H1 (cell line): ENCODE measurements around the gene PDE4D. TPM values are rescaled to one million over a fixed set of nuclear protein-coding genes. Genes with fewer than 3 reads are reported as not detected.
A peak's percentile ranks its signal among the peaks of the same experiment; 100 is the strongest.

Experiments used
- CTCF ChIA-PET: fragments of 300-600 bp; sonication (Branson Sonifier 250); formaldehyde crosslinking; loops from one replicate; lab custom pipeline; 2021; ENCODE audit not compliant: partially characterized antibody; lab: Charles Lee
- POLR2A ChIA-PET: fragments of 300-600 bp; sonication (Branson Sonifier 250); formaldehyde crosslinking; loops from one replicate; lab custom pipeline; 2021; ENCODE audit warnings: inconsistent platforms; ENCODE audit not compliant: partially characterized antibody; lab: Charles Lee
- DNase-seq, 2 experiments: peaks; one replicate each; pipeline versions ENCODE4 v3.0.0 to v3.0.0-alpha.2; 2010 to 2022; ENCODE audit warnings: low spot score in 2 of 2, low read depth in 1 of 2, mixed read lengths in 1 of 2
- FAIRE-seq: peaks from 2 replicates; lab custom pipeline; 2011; peaks lifted over from hg19 to GRCh38; lab: Jason Lieb, UNC
- H2AFZ ChIP-seq: 2 replicates; pipeline ENCODE4 v1.8.1; 2012; ENCODE audit warnings: low read length, inconsistent platforms
- H2AK5ac ChIP-seq: 2 replicates; pipeline ENCODE4 v1.6.1; 2013; ENCODE audit warnings: low read depth, low read length
- H2BK120ac ChIP-seq: replicated peaks from 2 replicates; pipeline ENCODE3; 2013; ENCODE audit warnings: low read depth, low read length, inconsistent platforms
- H2BK12ac ChIP-seq: 2 replicates; pipeline ENCODE4 v1.6.1; 2013; ENCODE audit warnings: low read depth, low read length
- H2BK15ac ChIP-seq: 2 replicates; pipeline ENCODE4 v1.6.1; 2013; ENCODE audit warnings: low read length
- H2BK20ac ChIP-seq: 2 replicates; pipeline ENCODE4 v1.6.1; 2013; ENCODE audit warnings: low read length
- H2BK5ac ChIP-seq: 2 replicates; pipeline ENCODE4 v1.6.1; 2013; ENCODE audit warnings: low read depth, low read length
- H3K14ac ChIP-seq: 2 replicates; pipeline ENCODE4 v1.6.1; 2013; ENCODE audit warnings: inconsistent platforms; ENCODE audit not compliant: insufficient read length
- H3K18ac ChIP-seq: 2 replicates; pipeline ENCODE4 v1.6.1; 2013; ENCODE audit warnings: low read length; ENCODE audit errors: extremely low read depth
- H3K23ac ChIP-seq: 2 replicates; pipeline ENCODE4 v1.6.1; 2013; ENCODE audit warnings: inconsistent platforms; ENCODE audit not compliant: insufficient read length
- H3K23me2 ChIP-seq: 2 replicates; pipeline ENCODE4 v1.6.1; 2013; ENCODE audit warnings: low read depth, low read length
- H3K27ac ChIP-seq: 2 replicates; pipeline ENCODE4 v1.6.1; 2011; ENCODE audit warnings: low read depth, low read length, inconsistent platforms
- H3K27me3 ChIP-seq, 4 experiments: replicated peaks in 1 of 4; 1 replicate in 1 of 4; 2 replicates in 3 of 4; pipeline versions ENCODE4 v1.6.1 to v1.8.1; 2011 to 2013; ENCODE audit warnings: low read length in 3 of 4, mild to moderate bottlenecking in 3 of 4, inconsistent platforms in 2 of 4, mixed read lengths in 2 of 4, moderate library complexity in 1 of 4; ENCODE audit not compliant: control insufficient read depth in 3 of 4, insufficient read depth in 3 of 4; ENCODE audit errors: extremely low read depth in 1 of 4
- H3K36me3 ChIP-seq, 4 experiments: 2 replicates each; pipeline versions ENCODE4 v1.6.1 to v1.8.1; 2011 to 2013; ENCODE audit warnings: mild to moderate bottlenecking in 4 of 4, low read length in 3 of 4, moderate library complexity in 2 of 4, control low read depth in 1 of 4, inconsistent platforms in 1 of 4; ENCODE audit not compliant: insufficient read depth in 4 of 4, control insufficient read depth in 2 of 4
- H3K4ac ChIP-seq: replicated peaks from 2 replicates; pipeline ENCODE3; 2013; ENCODE audit warnings: low read length, low read depth, mixed read lengths, inconsistent platforms; ENCODE audit not compliant: insufficient read length
- H3K4me1 ChIP-seq, 4 experiments: replicated peaks in 1 of 4; 1 replicate in 1 of 4; 2 replicates in 3 of 4; pipeline versions ENCODE4 v1.6.1 to v1.8.1; 2011 to 2013; ENCODE audit warnings: low read length in 3 of 4, inconsistent platforms in 2 of 4, mixed read lengths in 1 of 4; ENCODE audit not compliant: insufficient read depth in 4 of 4, control insufficient read depth in 3 of 4
- H3K4me2 ChIP-seq, 2 experiments: 2 replicates each; pipeline versions ENCODE4 v1.6.1 to v1.8.1; 2011 to 2013; ENCODE audit warnings: low read depth in 2 of 2, low read length in 2 of 2, control low read depth in 1 of 2, inconsistent platforms in 1 of 2, mild to moderate bottlenecking in 1 of 2; ENCODE audit not compliant: insufficient read depth in 1 of 2
- H3K4me3 ChIP-seq, 4 experiments: fragments of 200-600, 300-600 bp in 1 of 4; sonication (generic), shearing (Covaris generic), sonication (Bioruptor Twin) in 1 of 4; 2 replicates each; pipeline versions ENCODE4 v1.5.1 to v1.8.1; 2011 to 2016; ENCODE audit warnings: low read length in 4 of 4, low read depth in 3 of 4, control low read depth in 2 of 4, inconsistent platforms in 2 of 4, mild to moderate bottlenecking in 2 of 4, mixed read lengths in 1 of 4, moderate library complexity in 1 of 4; ENCODE audit not compliant: insufficient read depth in 2 of 4; ENCODE audit errors: extremely low read depth in 1 of 4
- H3K56ac ChIP-seq: replicated peaks from 2 replicates; pipeline ENCODE3; 2013; ENCODE audit warnings: low read depth, mild to moderate bottlenecking, mixed read lengths, low read length, inconsistent platforms; ENCODE audit not compliant: insufficient read length
- H3K79me1 ChIP-seq: 2 replicates; pipeline ENCODE4 v1.6.1; 2013; ENCODE audit warnings: low read depth, low read length, control low read depth
- H3K79me2 ChIP-seq, 2 experiments: 2 replicates each; pipeline versions ENCODE4 v1.6.1 to v1.8.1; 2012 to 2013; ENCODE audit warnings: low read length in 2 of 2, mild to moderate bottlenecking in 2 of 2, inconsistent platforms in 1 of 2; ENCODE audit not compliant: insufficient read depth in 2 of 2, control insufficient read depth in 1 of 2
- H3K9ac ChIP-seq, 4 experiments: replicated peaks in 1 of 4; 1 replicate in 1 of 4; 2 replicates in 3 of 4; pipeline versions ENCODE4 v1.6.1 to v1.8.1; 2011 to 2013; ENCODE audit warnings: low read depth in 3 of 4, low read length in 3 of 4, control low read depth in 2 of 4, mild to moderate bottlenecking in 2 of 4, moderate library complexity in 2 of 4, inconsistent platforms in 1 of 4; ENCODE audit errors: extremely low read depth in 1 of 4
- H3K9me3 ChIP-seq, 2 experiments: 2 replicates each; pipeline versions ENCODE4 v1.6.1 to v1.8.1; 2012 to 2013; ENCODE audit warnings: mild to moderate bottlenecking in 2 of 2, moderate library complexity in 2 of 2, control low read depth in 1 of 2, inconsistent platforms in 1 of 2, low read depth in 1 of 2, low read length in 1 of 2, mixed read lengths in 1 of 2; ENCODE audit not compliant: insufficient read depth in 2 of 2
- H4K20me1 ChIP-seq, 2 experiments: replicated peaks in 1 of 2; 2 replicates each; pipeline versions ENCODE3 to v1.8.1; 2011 to 2013; ENCODE audit warnings: inconsistent platforms in 2 of 2, low read length in 2 of 2, mild to moderate bottlenecking in 1 of 2; ENCODE audit not compliant: insufficient read depth in 2 of 2, control insufficient read depth in 1 of 2
- H4K5ac ChIP-seq: 2 replicates; pipeline ENCODE4 v1.6.1; 2013; ENCODE audit warnings: low read length, low read depth, mixed read lengths, inconsistent platforms; ENCODE audit not compliant: insufficient read length
- H4K8ac ChIP-seq: 2 replicates; pipeline ENCODE4 v1.8.0; 2013; ENCODE audit warnings: mild to moderate bottlenecking, moderate library complexity, low read length, inconsistent platforms; ENCODE audit not compliant: insufficient read depth; ENCODE audit errors: extremely low read depth
- H4K91ac ChIP-seq: replicated peaks from 2 replicates; pipeline ENCODE3; 2013; ENCODE audit warnings: low read length, mixed read lengths, inconsistent platforms; ENCODE audit not compliant: insufficient read length
- MAFK ChIP-seq: IDR thresholded peaks from 2 replicates; pipeline ENCODE4 v1.6.1; 2012; ENCODE audit warnings: low read depth, mild to moderate bottlenecking, improper control_type of control experiment, low read length
- MAX ChIP-seq: IDR thresholded peaks from 2 replicates; pipeline ENCODE4 v1.6.1; 2012; ENCODE audit warnings: inconsistent platforms
- NRF1 ChIP-seq: IDR thresholded peaks from 2 replicates; pipeline ENCODE4 v1.6.1; 2011; ENCODE audit warnings: mild to moderate bottlenecking, low read depth, low read length, improper control_type of control experiment
- RXRA ChIP-seq: IDR thresholded peaks from 2 replicates; pipeline ENCODE4 v1.6.1; 2011; ENCODE audit warnings: low read depth, mild to moderate bottlenecking, low read length, moderate library complexity; ENCODE audit not compliant: insufficient read depth
- WGBS, 2 experiments: shearing (Covaris generic) in 1 of 2; methylation state at CpG; one replicate each; pipeline versions ENCODE4 v1.1.6 to v1.1.7; 2013 to 2015; ENCODE audit warnings: low lambda C conversion rate in 2 of 2, mixed read lengths in 2 of 2, inconsistent platforms in 1 of 2, low coverage in 1 of 2, missing lambda C conversion rate in 1 of 2; ENCODE audit not compliant: insufficient replicate concordance in 2 of 2, insufficient coverage in 1 of 2, insufficient read length in 1 of 2; ENCODE audit errors: extremely low coverage in 1 of 2, missing lambda C conversion rate in 1 of 2; 5-methylcytosine and 5-hydroxymethylcytosine counted together
- polyA plus RNA-seq, 7 experiments: library from polyadenylated mRNA; depleted of rRNA in 3 of 7; stranded (reverse) in 5 of 7; unstranded in 2 of 7; fragments of >200 nt in 5 of 7; fragments of 200-250 nt in 2 of 7; gene quantifications; 1 replicate in 5 of 7; 2 replicates in 1 of 7; 4 replicates in 1 of 7; pipeline versions ENCODE4 v1.2.1 to v1.2.3, GENCODE V29; 2011 to 2013; ENCODE audit warnings: missing spikeins in 2 of 7, mixed read lengths in 2 of 7
- total RNA-seq: library from RNA; stranded (reverse); fragmentation: NEBNext Ultra II Directional; extraction: Animal tissue kit (Norgen Biotek cat#: 25700); gene quantifications from 2 replicates; pipeline ENCODE4 v1.2.1, GENCODE V29; 2021

The PDE4D gene
- total and polyA plus RNA-seq, 2 of the 8 experiments (the other 6 are each of a cell fraction or from before 2014, with no cell fraction given), result 2.3 to 3.7 TPM

GRCh38 chr5:59615272-59615671, 278.3 kb downstream of the PDE4D start:
- CTCF ChIA-PET, result interaction anchor here (0.6 to 0.9 kb wide), 3 partner anchors 8 to 88 kb away, joined by 3 read pairs; no protein-coding TSS in a partner anchor
- H2BK5ac ChIP-seq, result no peak overlapping the region
- FAIRE-seq, result no peak
- H3K18ac ChIP-seq, result no peak overlapping the region
- no peak overlapping the region for H2BK12ac ChIP-seq
- TF ChIP-seq MAFK, result peak; percentile 56; the same call in 1 of the 2 replicates
- no peak for TF ChIP-seq RXRA
- no peak for TF ChIP-seq NRF1
- TF ChIP-seq MAX, result no peak
- no peak overlapping the region for H4K8ac ChIP-seq
- H3K23ac ChIP-seq, result no peak overlapping the region
- no peaks in the 10 kb centered on the region for H4K20me1 ChIP-seq
- POLR2A ChIA-PET, result no interaction called here
- peaks cover 0 to 1% (median 0%) of the 10 kb centered on the region in 4 experiments; a peak in 1 of 7 replicates for H3K27me3 ChIP-seq
- no peaks in the 10 kb centered on the region for H3K79me1 ChIP-seq
- H3K4me2 ChIP-seq, result no peak overlapping the region
- DNase-seq, result no peak
- H3K4ac ChIP-seq, result no peak overlapping the region
- H3K9ac ChIP-seq, result no peak overlapping the region
- H3K36me3 ChIP-seq, result no peaks in the 10 kb centered on the region
- H3K79me2 ChIP-seq, result no peaks in the 10 kb centered on the region
- no peak overlapping the region for H4K5ac ChIP-seq
- H4K91ac ChIP-seq, result no peak overlapping the region
- no peak overlapping the region for H2BK15ac ChIP-seq
- peaks cover 0 to 7% (median 0%) of the 10 kb centered on the region in 4 experiments; a peak in 1 of 7 replicates for H3K4me1 ChIP-seq
- no peak overlapping the region for H3K4me3 ChIP-seq
- WGBS, 2 experiments, result 88% methylated on average over 1 of the region's 1 CpG; no CpG with 5 or more reads in 1 of the 2 experiments
- no peak overlapping the region for H2BK120ac ChIP-seq
- H3K14ac ChIP-seq, result no peak overlapping the region
- H3K27ac ChIP-seq, result no peak overlapping the region
- H3K56ac ChIP-seq, result no peak overlapping the region
- H2AFZ ChIP-seq, result 0 out of 2 replicates have a peak overlapping the region, but pooled peaks have one; percentile 28
- H2AK5ac ChIP-seq, result no peak overlapping the region
- H3K9me3 ChIP-seq, result no peaks in the 10 kb centered on the region
- H3K23me2 ChIP-seq, result no peaks in the 10 kb centered on the region
- H2BK20ac ChIP-seq, result no peak overlapping the region
